CD8-positive, alpha-beta memory T cell (primary cell): ENCODE results near the gene TIMP3. TPM values are rescaled to one million over a fixed set of nuclear protein-coding genes. Genes with fewer than 3 reads are reported as not detected.

ENCODE experiments used
- CTCF ChIA-PET: fragments of 350-600 bp; sonication (Branson Sonifier 250); formaldehyde crosslinking; loops from one replicate; lab custom pipeline; 2021; ENCODE audit warnings: antibody characterized with exemption; lab: Charles Lee
- POLR2A ChIA-PET: fragments of 350-600 bp; sonication (Branson Sonifier 250); formaldehyde crosslinking; loops from one replicate; lab custom pipeline; 2021; ENCODE audit warnings: antibody characterized with exemption; lab: Charles Lee
- DNase-seq, 5 donors: peaks; one replicate each; pipeline versions ENCODE4 v3.0.0 to v3.0.0-alpha.2; 2020 to 2022; ENCODE audit warnings: mixed read lengths in 1 of 5
- H3K27ac ChIP-seq: one replicate; pipeline ENCODE4 v1.7.0; 2013; ENCODE audit warnings: low read depth, mild to moderate bottlenecking, low read length, moderate library complexity
- H3K27me3 ChIP-seq: 2 replicates; pipeline ENCODE4 v1.7.0; 2013; ENCODE audit warnings: low read length, mild to moderate bottlenecking; ENCODE audit not compliant: insufficient read depth, poor library complexity, severe bottlenecking
- H3K36me3 ChIP-seq: 2 replicates; pipeline ENCODE4 v1.7.0; 2013; ENCODE audit warnings: mild to moderate bottlenecking, low read length, moderate library complexity; ENCODE audit not compliant: insufficient read depth
- H3K4me1 ChIP-seq: 2 replicates; pipeline ENCODE4 v1.7.0; 2013; ENCODE audit warnings: mild to moderate bottlenecking, low read length, moderate library complexity; ENCODE audit not compliant: insufficient read depth
- H3K4me3 ChIP-seq: 2 replicates; pipeline ENCODE4 v1.7.0; 2013; ENCODE audit warnings: mild to moderate bottlenecking, low read length
- H3K9me3 ChIP-seq: 2 replicates; pipeline ENCODE4 v1.7.0; 2013; ENCODE audit warnings: mild to moderate bottlenecking, low read length
- H3K27ac Mint-ChIP-seq, 8 donors: one replicate each; pipeline ENCODE4 v1.8.0; 2020 to 2021; ENCODE audit warnings: mixed read lengths in 8 of 8, mild to moderate bottlenecking in 6 of 8, inconsistent platforms in 3 of 8, moderate library complexity in 3 of 8
- H3K27me3 Mint-ChIP-seq, 2 donors: one replicate each; pipeline ENCODE4 v1.8.0; 2020 to 2021; ENCODE audit warnings: mixed read lengths in 2 of 2, mild to moderate bottlenecking in 1 of 2, moderate library complexity in 1 of 2
- H3K36me3 Mint-ChIP-seq, 3 donors: one replicate each; pipeline ENCODE4 v1.8.0; 2020 to 2021; ENCODE audit warnings: mixed read lengths in 3 of 3, inconsistent platforms in 1 of 3, mild to moderate bottlenecking in 1 of 3
- H3K4me1 Mint-ChIP-seq, 3 donors: one replicate each; pipeline ENCODE4 v1.8.0; 2020 to 2021; ENCODE audit warnings: mixed read lengths in 3 of 3, inconsistent platforms in 1 of 3, mild to moderate bottlenecking in 1 of 3
- H3K4me3 Mint-ChIP-seq, 7 donors: one replicate each; pipeline ENCODE4 v1.8.0; 2020 to 2021; ENCODE audit warnings: mixed read lengths in 7 of 7, mild to moderate bottlenecking in 6 of 7, moderate library complexity in 4 of 7, inconsistent platforms in 2 of 7
- H3K9me3 Mint-ChIP-seq, 5 donors: one replicate each; pipeline ENCODE4 v1.8.0; 2020 to 2022; ENCODE audit warnings: mixed read lengths in 5 of 5, mild to moderate bottlenecking in 3 of 5, moderate library complexity in 2 of 5, inconsistent platforms in 1 of 5
- polyA plus RNA-seq: library from polyadenylated mRNA; unstranded; fragments of 300-500 nt; fragmentation: Illumina TruSeq; gene quantifications from one replicate; pipeline ENCODE4 v1.2.3, GENCODE V29; 2021
- total RNA-seq, 2 experiments: library from RNA; stranded (reverse); gene quantifications; one replicate each; pipeline ENCODE4 v1.2.3, GENCODE V29; 2021

The TIMP3 gene
- total and polyA plus RNA-seq, 3 experiments from 2014 or later = 0.22 to 0.24 TPM; not detected in 1

GRCh38 chr22:32805361-32805881 lies 3.9 kb downstream of the TIMP3 start:
- H3K9me3 Mint-ChIP-seq = no peaks in the 10 kb centered on the region
- H3K27ac ChIP-seq = no peak overlapping the region
- no peak overlapping the region for H3K27ac Mint-ChIP-seq
- CTCF ChIA-PET = no interaction called here
- H3K4me3 ChIP-seq = no peak overlapping the region
- no peaks in the 10 kb centered on the region for H3K9me3 ChIP-seq
- peaks cover 0 to 5% (median 0%) of the 10 kb centered on the region in 3 donors for H3K4me1 Mint-ChIP-seq
- no peak for DNase-seq
- no peaks in the 10 kb centered on the region for H3K36me3 Mint-ChIP-seq
- H3K4me1 ChIP-seq = no peaks in the 10 kb centered on the region
- peaks cover 29 to 56% of the 10 kb centered on the region in 2 donors for H3K27me3 Mint-ChIP-seq
- H3K27me3 ChIP-seq = peaks cover 4% of the 10 kb centered on the region
- no peak overlapping the region for H3K4me3 Mint-ChIP-seq
- H3K36me3 ChIP-seq = no peaks in the 10 kb centered on the region
- POLR2A ChIA-PET = no interaction called here

GRCh38 chr22:32806296-32806695 lies 4.8 kb downstream of the TIMP3 start:
- Histone ChIP-seq H3K27ac (no peak overlapping the region), H3K27me3 (no peaks in the 10 kb centered on the region), H3K4me1 (no peaks in the 10 kb centered on the region), H3K36me3 (no peaks in the 10 kb centered on the region), H3K9me3 (no peaks in the 10 kb centered on the region), H3K4me3 (no peak overlapping the region)
- Mint-ChIP-seq H3K9me3 (no peaks in the 10 kb centered on the region), H3K27me3 (peaks cover 22 to 58% of the 10 kb centered on the region in 2 donors), H3K4me1 (no peaks in the 10 kb centered on the region), H3K36me3 (no peaks in the 10 kb centered on the region), H3K4me3 (no peak overlapping the region), H3K27ac (no peak overlapping the region)
- POLR2A ChIA-PET = no interaction called here
- DNase-seq = no peak
- CTCF ChIA-PET = no interaction called here

DNA sequence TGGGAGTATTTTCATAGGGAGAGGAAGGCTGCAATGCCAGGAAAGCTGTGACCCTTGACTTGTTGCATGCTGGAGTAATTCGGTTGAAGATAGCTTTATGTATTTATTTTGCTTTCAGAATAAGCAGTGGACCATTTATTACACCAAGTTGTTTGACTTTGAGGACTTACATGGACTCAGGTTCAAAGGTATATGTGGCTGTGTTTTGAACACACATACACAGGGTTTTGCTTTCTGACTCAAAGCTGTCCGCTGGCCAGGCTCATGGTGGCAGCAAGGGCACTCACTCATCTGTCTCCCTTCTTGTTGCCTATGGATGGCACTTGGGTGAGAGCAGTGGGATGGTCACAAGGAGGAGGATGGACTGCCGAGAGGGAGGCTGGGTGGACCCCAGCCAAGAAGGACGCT lies 6.5 kb downstream of the TIMP3 start:
- CTCF ChIA-PET = no interaction called here
- peaks cover 15 to 51% of the 10 kb centered on the region in 2 donors for H3K27me3 Mint-ChIP-seq

GRCh38 chr22:32809786-32810554 lies 8.5 kb downstream of the TIMP3 start:
- no peak overlapping the region for H3K27ac ChIP-seq
- ChIA-PET CTCF (no interaction called here), POLR2A (no interaction called here)
- no peaks in the 10 kb centered on the region for H3K36me3 Mint-ChIP-seq
- DNase-seq = no peak
- no peaks in the 10 kb centered on the region for H3K9me3 Mint-ChIP-seq
- H3K4me3 Mint-ChIP-seq = no peak overlapping the region
- no peaks in the 10 kb centered on the region for H3K4me1 ChIP-seq
- H3K9me3 ChIP-seq = no peaks in the 10 kb centered on the region
- no peak overlapping the region for H3K4me3 ChIP-seq
- no peak overlapping the region for H3K27ac Mint-ChIP-seq
- H3K27me3 Mint-ChIP-seq = peaks cover 9 to 34% of the 10 kb centered on the region in 2 donors
- no peaks in the 10 kb centered on the region for H3K36me3 ChIP-seq
- H3K4me1 Mint-ChIP-seq = no peaks in the 10 kb centered on the region
- no peaks in the 10 kb centered on the region for H3K27me3 ChIP-seq

More for the DNA sequence above, 6.5 kb downstream of the TIMP3 start:
- Histone ChIP-seq H3K27me3 (no peaks in the 10 kb centered on the region), H3K9me3 (no peaks in the 10 kb centered on the region), H3K4me3 (no peak overlapping the region), H3K27ac (no peak overlapping the region), H3K36me3 (no peaks in the 10 kb centered on the region), H3K4me1 (no peaks in the 10 kb centered on the region)
- no peak for DNase-seq
- Mint-ChIP-seq H3K27ac (no peak overlapping the region), H3K4me1 (no peaks in the 10 kb centered on the region), H3K9me3 (no peaks in the 10 kb centered on the region), H3K4me3 (no peak overlapping the region), H3K36me3 (no peaks in the 10 kb centered on the region)
- POLR2A ChIA-PET = no interaction called here

DNA sequence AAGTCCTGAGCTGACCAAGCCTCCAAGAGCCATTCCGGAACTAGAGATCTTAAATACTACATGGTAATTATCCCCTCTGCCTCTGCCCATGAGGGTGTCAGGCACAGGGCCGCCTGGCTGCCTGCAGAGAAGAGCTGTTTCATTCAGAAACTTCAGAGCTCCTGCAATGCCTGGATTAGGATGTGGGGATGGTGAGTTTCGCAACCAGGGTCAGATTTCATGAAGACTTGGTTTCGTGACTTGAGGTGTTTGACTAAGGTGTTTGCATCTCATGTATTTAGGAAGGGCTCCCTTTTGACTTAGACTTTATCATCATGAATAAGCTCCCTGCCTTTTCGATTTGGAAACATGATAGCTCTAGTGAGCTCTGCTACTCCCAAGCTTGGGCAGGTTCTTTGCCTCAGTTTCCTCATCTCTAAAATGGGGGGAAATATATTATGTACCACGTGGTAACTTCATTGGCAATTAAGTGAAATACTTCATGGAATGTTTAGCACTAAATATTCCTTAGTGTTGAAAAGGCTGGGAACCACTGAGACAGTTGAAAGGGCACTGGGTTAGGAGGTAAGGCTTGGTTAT lies 9.1 kb downstream of the TIMP3 start:
- Histone ChIP-seq H3K4me3 (no peak overlapping the region), H3K36me3 (no peaks in the 10 kb centered on the region), H3K27ac (no peak overlapping the region), H3K27me3 (no peaks in the 10 kb centered on the region), H3K9me3 (no peaks in the 10 kb centered on the region), H3K4me1 (no peaks in the 10 kb centered on the region)
- Mint-ChIP-seq H3K27ac (no peak overlapping the region), H3K4me1 (no peaks in the 10 kb centered on the region), H3K9me3 (no peaks in the 10 kb centered on the region), H3K27me3 (peaks cover 9 to 32% of the 10 kb centered on the region in 2 donors), H3K36me3 (no peaks in the 10 kb centered on the region), H3K4me3 (no peak overlapping the region)
- CTCF ChIA-PET = no interaction called here
- DNase-seq = no peak
- POLR2A ChIA-PET = no interaction called here

- ChIA-PET POLR2A (no interaction called here), CTCF (interaction anchor here (1.2 kb wide), 1 partner anchor 18 kb away, joined by 3 read pairs; no protein-coding TSS in a partner anchor)
- Mint-ChIP-seq H3K9me3 (no peaks in the 10 kb centered on the region), H3K27ac (no peak overlapping the region), H3K27me3 (peaks cover 6 to 30% of the 10 kb centered on the region in 2 donors), H3K36me3 (no peaks in the 10 kb centered on the region), H3K4me3 (no peak overlapping the region), H3K4me1 (no peaks in the 10 kb centered on the region)
- H3K9me3 ChIP-seq = no peaks in the 10 kb centered on the region
- DNase-seq = no peak
- H3K27me3 ChIP-seq = no peaks in the 10 kb centered on the region
- no peaks in the 10 kb centered on the region for H3K4me1 ChIP-seq
- H3K27ac ChIP-seq = no peak overlapping the region
- no peaks in the 10 kb centered on the region for H3K36me3 ChIP-seq
- no peak overlapping the region for H3K4me3 ChIP-seq
Observed at GRCh38 chr22:32811788-32812545, 10.5 kb downstream of the TIMP3 start.

DNA sequence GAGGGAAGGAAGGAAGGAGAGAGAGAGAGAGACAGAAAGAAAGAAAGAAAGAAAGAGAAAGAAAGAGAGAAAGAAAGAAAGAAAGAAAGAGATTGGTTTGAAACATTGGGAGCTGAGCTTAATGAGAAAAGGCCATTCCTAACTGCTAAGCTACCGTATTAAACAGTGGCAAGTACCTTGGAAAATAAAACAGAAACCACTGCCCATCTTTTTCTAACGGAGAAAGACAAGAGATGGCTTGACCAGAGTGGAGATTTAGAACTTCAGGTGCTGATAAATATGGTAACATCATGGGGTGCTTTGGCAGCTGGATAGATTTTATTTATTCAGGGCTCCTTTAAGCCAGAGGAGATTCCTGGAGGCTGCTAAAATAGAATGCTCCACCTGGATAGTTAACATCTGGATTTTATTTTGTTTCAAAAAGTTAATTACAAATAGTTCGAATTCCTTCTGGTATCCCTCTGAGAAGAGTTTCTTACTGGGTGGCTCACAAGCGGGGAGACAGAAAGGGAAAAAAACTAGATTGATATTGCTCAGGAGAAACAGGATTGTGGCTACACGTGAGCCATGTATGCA lies 12.9 kb downstream of the TIMP3 start:
- no peak for DNase-seq
- Mint-ChIP-seq H3K27ac (no peak overlapping the region), H3K4me3 (no peak overlapping the region), H3K4me1 (no peaks in the 10 kb centered on the region), H3K9me3 (no peaks in the 10 kb centered on the region), H3K36me3 (no peaks in the 10 kb centered on the region), H3K27me3 (peaks cover 8 to 21% of the 10 kb centered on the region in 2 donors)
- H3K4me3 ChIP-seq = no peak overlapping the region
- no peaks in the 10 kb centered on the region for H3K9me3 ChIP-seq
- H3K27ac ChIP-seq = no peak overlapping the region
- H3K36me3 ChIP-seq = no peaks in the 10 kb centered on the region
- POLR2A ChIA-PET = no interaction called here
- CTCF ChIA-PET = no interaction called here
- no peaks in the 10 kb centered on the region for H3K4me1 ChIP-seq
- H3K27me3 ChIP-seq = no peaks in the 10 kb centered on the region
